ENCODE measurements around the gene SREBF1.

SREBF1 gene

DNA sequence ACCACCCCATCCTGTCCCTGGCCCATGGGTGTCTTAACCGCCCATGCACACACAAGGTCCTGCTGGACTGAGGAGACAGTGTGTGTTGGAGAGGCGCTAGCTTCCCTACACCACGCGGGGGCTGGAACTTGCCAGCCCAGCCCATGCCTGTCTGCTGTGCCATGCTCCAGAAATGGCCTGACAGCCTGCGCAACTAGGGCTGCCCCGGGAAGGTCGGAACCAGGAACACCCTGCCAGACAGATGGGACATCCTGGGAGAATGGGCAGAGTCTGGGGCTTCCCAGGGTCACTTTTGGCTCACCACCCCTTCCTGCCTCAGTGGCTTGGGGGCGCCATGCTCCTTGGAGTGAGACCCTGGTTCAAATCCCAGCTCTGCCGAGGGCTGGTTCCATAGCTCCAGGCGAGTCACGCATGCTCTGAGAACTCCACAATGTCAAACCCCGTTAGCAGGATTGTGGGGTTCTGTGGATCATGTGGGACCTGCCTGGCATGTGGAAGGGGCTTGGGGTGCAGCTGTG is 36.2 kb downstream of the SREBF1 start:
- DNase-seq (ENCODE audit: low read depth) = no peak
- TF ChIP-seq, protein P1, sequence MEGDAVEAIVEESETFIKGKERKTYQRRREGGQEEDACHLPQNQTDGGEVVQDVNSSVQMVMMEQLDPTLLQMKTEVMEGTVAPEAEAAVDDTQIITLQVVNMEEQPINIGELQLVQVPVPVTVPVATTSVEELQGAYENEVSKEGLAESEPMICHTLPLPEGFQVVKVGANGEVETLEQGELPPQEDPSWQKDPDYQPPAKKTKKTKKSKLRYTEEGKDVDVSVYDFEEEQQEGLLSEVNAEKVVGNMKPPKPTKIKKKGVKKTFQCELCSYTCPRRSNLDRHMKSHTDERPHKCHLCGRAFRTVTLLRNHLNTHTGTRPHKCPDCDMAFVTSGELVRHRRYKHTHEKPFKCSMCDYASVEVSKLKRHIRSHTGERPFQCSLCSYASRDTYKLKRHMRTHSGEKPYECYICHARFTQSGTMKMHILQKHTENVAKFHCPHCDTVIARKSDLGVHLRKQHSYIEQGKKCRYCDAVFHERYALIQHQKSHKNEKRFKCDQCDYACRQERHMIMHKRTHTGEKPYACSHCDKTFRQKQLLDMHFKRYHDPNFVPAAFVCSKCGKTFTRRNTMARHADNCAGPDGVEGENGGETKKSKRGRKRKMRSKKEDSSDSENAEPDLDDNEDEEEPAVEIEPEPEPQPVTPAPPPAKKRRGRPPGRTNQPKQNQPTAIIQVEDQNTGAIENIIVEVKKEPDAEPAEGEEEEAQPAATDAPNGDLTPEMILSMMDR (IDR thresholded peaks at IDR 0.05; ENCODE audit: control insufficient read depth, extremely low read depth, insufficient read depth) = no peak
- no peak overlapping the region for H3K4me3 ChIP-seq (ENCODE audit: low read depth, low read length)

DNA sequence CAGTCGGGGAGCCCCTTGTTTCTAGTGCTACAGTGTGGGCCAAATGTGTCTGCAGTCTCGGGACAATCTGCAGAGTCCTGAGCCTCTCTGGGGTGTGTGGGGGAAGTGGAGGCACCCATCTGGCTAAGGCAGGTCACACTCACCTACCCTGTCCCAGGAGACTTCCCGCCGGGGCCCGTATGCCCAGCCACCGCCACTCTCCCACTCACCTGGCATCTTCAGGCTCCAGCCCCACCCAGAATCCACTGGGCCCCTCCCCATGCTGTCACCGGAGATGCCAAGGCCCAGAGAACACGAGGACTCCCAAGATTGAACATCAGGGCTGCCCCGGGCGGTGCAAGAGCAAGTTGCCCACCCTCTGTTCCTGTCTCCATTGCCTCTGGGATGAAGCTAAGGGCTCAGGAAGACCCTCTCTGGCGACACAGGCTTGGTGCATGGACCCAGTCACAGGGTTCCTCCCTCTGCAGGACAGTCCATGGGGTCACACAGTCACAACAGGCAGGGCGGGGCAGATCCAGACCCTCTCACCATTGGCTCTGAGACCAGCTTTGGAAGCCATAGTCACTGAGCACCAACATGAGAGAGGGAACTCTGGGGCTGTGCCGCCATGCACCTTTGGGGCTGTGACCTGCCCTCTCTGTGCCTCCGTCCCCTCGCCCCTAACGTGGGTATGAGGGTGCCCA is 38.1 kb downstream of the SREBF1 start:
- TF ChIP-seq, protein P1 (IDR thresholded peaks at IDR 0.05; ENCODE audit: control insufficient read depth, extremely low read depth, insufficient read depth) = no peak
- H3K4me3 ChIP-seq (ENCODE audit: low read depth, low read length) = no peak overlapping the region
- DNase-seq (ENCODE audit: low read depth) = no peak

DNA sequence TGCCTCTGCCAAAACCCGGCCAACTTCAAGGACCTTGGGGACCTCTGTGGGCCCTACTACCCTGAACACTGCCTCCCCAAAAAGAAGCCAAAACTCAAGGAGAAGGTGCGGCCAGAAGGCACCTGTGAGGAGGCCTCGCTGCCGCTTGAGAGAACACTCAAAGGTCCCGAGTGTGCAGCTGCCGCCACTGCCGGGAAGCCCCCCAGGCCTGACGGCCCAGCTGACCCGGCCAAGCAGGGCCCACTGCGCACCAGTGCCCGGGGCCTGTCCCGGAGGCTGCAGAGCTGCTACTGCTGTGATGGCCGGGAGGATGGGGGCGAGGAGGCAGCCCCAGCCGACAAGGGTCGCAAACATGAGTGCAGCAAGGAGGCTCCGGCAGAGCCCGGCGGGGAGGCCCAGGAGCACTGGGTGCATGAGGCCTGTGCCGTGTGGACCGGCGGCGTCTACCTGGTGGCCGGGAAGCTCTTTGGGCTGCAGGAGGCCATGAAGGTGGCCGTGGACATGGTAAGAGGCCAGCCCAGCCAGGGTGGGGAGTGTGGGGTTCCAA is 38.7 kb downstream of the SREBF1 start:
- H3K4me3 ChIP-seq (ENCODE audit: low read depth, low read length) = no peak overlapping the region
- no peak for DNase-seq (ENCODE audit: low read depth)
- TF ChIP-seq, protein P1 (IDR thresholded peaks at IDR 0.05; ENCODE audit: control insufficient read depth, extremely low read depth, insufficient read depth) = no peak

DNA sequence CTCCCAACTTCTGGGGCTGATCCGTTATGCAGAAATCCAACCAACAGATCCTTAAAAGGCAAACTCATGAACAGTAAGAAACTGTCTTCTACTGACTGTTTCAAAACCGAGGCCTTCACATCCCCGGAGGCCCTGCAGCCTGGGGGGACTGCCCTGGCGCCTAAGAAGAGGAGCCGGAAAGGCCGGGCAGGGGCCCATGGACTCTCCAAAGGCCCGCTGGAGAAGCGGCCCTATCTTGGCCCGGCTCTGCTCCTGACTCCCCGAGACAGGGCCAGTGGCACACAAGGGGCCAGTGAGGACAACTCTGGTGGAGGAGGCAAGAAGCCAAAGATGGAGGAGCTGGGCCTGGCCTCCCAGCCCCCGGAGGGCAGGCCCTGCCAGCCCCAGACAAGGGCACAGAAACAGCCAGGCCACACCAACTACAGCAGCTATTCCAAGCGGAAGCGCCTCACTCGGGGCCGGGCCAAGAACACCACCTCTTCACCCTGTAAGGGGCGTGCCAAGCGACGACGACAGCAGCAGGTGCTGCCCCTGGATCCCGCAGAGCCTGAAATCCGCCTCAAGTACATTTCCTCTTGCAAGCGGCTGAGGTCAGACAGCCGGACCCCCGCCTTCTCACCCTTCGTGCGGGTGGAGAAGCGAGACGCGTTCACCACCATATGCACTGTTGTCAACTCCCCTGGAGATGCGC is 39.5 kb downstream of the SREBF1 start:
- H3K4me3 ChIP-seq (ENCODE audit: low read depth, low read length) = no peak overlapping the region
- TF ChIP-seq, protein P1 (IDR thresholded peaks at IDR 0.05; ENCODE audit: control insufficient read depth, extremely low read depth, insufficient read depth) = no peak
- DNase-seq (ENCODE audit: low read depth) = no peak

DNA sequence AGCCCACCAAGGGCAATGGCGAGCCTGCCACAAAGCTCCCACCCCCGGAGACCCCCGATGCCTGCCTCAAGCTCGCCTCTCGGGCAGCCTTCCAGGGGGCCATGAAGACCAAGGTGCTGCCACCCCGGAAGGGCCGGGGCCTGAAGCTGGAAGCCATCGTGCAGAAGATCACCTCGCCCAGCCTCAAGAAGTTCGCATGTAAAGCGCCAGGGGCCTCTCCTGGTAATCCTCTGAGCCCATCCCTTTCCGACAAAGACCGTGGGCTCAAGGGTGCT is 40.1 kb downstream of the SREBF1 start:
- H3K4me3 ChIP-seq (ENCODE audit: low read depth, low read length) = no peak overlapping the region
- DNase-seq (ENCODE audit: low read depth) = no peak
- TF ChIP-seq, protein P1 (IDR thresholded peaks at IDR 0.05; ENCODE audit: control insufficient read depth, extremely low read depth, insufficient read depth) = no peak

DNA sequence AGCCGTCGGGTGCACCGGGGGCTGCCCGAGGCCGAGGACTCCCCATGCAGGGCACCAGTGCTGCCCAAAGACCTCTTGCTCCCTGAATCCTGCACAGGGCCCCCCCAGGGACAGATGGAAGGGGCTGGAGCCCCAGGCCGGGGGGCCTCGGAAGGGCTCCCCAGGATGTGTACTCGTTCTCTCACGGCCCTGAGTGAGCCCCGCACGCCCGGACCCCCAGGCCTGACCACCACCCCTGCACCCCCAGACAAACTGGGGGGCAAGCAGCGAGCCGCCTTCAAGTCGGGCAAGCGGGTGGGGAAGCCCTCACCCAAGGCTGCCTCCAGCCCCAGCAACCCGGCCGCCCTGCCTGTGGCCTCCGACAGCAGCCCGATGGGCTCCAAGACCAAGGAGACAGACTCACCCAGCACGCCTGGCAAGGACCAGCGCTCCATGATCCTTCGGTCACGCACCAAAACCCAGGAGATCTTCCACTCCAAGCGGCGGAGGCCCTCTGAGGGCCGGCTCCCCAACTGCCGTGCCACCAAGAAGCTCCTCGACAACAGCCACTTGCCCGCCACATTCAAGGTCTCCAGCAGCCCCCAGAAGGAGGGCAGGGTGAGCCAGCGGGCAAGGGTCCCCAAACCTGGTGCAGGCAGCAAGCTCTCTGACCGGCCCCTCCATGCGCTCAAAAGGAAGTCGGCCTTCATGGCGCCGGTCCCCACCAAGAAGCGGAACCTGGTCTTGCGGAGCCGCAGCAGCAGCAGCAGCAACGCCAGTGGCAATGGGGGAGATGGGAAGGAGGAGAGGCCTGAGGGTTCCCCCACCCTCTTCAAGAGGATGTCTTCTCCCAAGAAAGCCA is 40.6 kb downstream of the SREBF1 start:
- no peak for DNase-seq (ENCODE audit: low read depth)
- TF ChIP-seq, protein P1 (IDR thresholded peaks at IDR 0.05; ENCODE audit: control insufficient read depth, extremely low read depth, insufficient read depth) = no peak
- H3K4me3 ChIP-seq (ENCODE audit: low read depth, low read length) = no peak overlapping the region
